SJCRH30 (cell line): Measurements from ENCODE around the gene CCDC7. TPM values are rescaled to one million over a fixed set of nuclear protein-coding genes. Genes with fewer than 3 reads are reported as not detected.
"Not testable (repeated sequence)": the region's sequence is repeated elsewhere in the genome, so short reads cannot be mapped to it uniquely, and the experiment has no call there.

Source experiments
- DNase-seq, 2 experiments: peaks; one replicate each; pipeline ENCODE4 v3.0.0-alpha.2; 2015 to 2020
- H3K27ac ChIP-seq: fragments of 250-450 bp; sonication (Bioruptor Pico); 2 replicates; pipeline ENCODE4 v1.5.1; 2020; ENCODE audit warnings: mild to moderate bottlenecking, moderate library complexity
- H3K27me3 ChIP-seq: fragments of 250-450 bp; sonication (Bioruptor Pico); 2 replicates; pipeline ENCODE4 v1.5.1; 2020; ENCODE audit warnings: mild to moderate bottlenecking, moderate library complexity
- H3K36me3 ChIP-seq: fragments of 250-450 bp; sonication (Bioruptor Pico); 2 replicates; pipeline ENCODE4 v1.5.1; 2020; ENCODE audit warnings: mild to moderate bottlenecking, moderate library complexity
- H3K4me1 ChIP-seq: fragments of 250-450 bp; sonication (Bioruptor Pico); 2 replicates; pipeline ENCODE4 v1.5.1; 2020; ENCODE audit warnings: mild to moderate bottlenecking, moderate library complexity
- H3K4me3 ChIP-seq: fragments of 250-450 bp; sonication (Bioruptor Pico); 2 replicates; pipeline ENCODE4 v1.5.1; 2020; ENCODE audit warnings: mild to moderate bottlenecking, moderate library complexity
- H3K9me3 ChIP-seq: fragments of 250-450 bp; sonication (Bioruptor Pico); replicated peaks from 2 replicates; pipeline ENCODE4 v1.5.1; 2020; ENCODE audit warnings: mild to moderate bottlenecking, moderate library complexity
- total RNA-seq: library from RNA; depleted of rRNA; stranded (reverse); fragments of >200 nt; shearing (Covaris generic); gene quantifications from 2 replicates; pipeline ENCODE4 v1.2.3, GENCODE V29; 2014

Gene CCDC7
- total RNA-seq, 1 experiment from 2014 or later = 12.0 TPM

DNA sequence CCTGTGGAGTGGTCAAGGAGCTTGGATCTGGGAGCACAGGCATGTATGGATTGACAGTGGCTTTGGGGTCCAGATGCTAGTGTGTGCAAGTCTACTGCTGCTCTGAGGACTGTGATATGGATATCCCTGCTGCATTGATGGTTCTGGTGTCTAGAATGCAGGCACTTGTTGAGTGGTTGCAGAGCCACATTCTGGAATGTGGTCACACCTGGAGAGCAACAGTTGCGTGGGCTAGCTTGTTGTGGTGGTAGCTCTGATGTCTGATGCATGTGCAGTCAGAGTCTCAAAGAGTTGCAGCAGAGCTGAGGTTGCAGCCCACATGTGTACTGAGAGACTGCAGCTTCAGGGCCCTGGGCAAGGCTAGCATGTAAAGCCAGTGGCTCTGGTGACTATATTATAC, 43.2 kb downstream of the CCDC7 start:
- Histone ChIP-seq H3K4me3 (no peak overlapping the region), H3K36me3 (no peaks in the 10 kb centered on the region), H3K27ac (no peak overlapping the region), H3K27me3 (no peaks in the 10 kb centered on the region), H3K9me3 (no peaks in the 10 kb centered on the region; the same call in 1 of the 2 replicates), H3K4me1 (no peaks in the 10 kb centered on the region)
- no peak for DNase-seq

DNA sequence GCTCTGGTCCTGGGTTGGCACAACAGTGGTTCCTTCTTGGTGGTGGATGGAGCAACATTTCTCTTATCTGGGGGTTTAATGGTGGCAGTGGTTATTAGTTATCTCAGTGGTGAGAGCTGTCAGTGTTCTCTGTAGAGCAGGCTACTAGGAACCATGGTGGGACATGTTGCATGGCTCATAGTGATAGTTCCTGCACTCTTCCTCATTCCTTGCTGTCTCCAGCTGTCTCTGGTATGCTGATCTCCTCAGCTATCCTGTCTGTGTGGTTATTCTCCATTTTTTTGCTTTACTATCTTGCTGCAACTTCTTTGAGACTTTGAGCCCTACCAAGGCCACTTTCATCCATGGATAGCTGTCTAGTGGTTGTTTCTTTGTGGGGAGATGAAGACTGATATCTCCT, 44.0 kb downstream of the CCDC7 start:
- no peak overlapping the region for H3K4me3 ChIP-seq
- no peaks in the 10 kb centered on the region for H3K27me3 ChIP-seq
- no peak overlapping the region for H3K27ac ChIP-seq
- H3K36me3 ChIP-seq = no peaks in the 10 kb centered on the region
- H3K4me1 ChIP-seq = no peaks in the 10 kb centered on the region
- DNase-seq = no peak
- H3K9me3 ChIP-seq = no peaks in the 10 kb centered on the region; the same call in 1 of the 2 replicates

DNA sequence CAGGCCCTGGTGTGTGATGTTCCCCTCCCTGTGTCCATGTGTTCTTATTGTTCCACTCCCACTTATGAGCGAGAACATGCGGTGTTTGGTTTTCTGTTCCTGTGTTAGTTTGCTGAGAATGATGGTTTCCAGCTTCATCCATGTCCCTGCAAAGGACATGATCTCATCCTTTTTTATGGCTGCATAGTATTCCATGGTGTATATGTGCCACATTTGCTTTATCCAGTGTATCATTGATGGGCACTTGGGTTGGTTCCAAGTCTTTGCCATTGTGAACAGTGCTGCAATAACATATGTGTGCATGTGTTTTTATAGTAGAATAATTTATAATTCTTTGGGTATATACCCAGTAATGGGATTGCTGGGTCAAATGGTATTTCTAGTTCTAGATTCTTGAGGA, 48.6 kb downstream of the CCDC7 start:
- H3K36me3 ChIP-seq, DNase-seq, H3K27me3 ChIP-seq: not testable (repeated sequence)

DNA sequence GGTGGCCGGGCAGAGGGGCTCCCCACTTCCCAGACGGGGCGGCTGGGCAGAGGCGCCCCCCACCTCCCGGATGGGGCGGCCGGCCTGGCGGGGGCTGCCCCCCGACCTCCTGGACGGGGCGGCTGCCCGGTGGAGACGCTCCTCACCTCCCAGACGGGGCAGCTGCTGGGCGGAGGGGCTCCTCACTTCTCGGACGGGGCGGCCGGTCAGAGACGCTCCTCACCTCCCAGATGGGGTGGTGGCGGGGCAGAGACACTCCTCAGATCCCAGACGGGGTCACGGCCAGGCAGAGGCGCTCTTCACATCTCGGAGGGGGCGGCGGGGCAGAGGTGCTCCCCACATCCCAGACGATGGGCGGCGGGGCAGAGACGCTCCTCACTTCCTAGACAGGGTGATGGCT, 54.2 kb downstream of the CCDC7 start:
- not testable (repeated sequence) for H3K27me3 ChIP-seq, H3K9me3 ChIP-seq, H3K27ac ChIP-seq, H3K4me1 ChIP-seq, H3K36me3 ChIP-seq, DNase-seq, H3K4me3 ChIP-seq

More for the DNA sequence above, 48.6 kb downstream of the CCDC7 start:
- not testable (repeated sequence) for H3K4me3 ChIP-seq, H3K9me3 ChIP-seq, H3K27ac ChIP-seq, H3K4me1 ChIP-seq

DNA sequence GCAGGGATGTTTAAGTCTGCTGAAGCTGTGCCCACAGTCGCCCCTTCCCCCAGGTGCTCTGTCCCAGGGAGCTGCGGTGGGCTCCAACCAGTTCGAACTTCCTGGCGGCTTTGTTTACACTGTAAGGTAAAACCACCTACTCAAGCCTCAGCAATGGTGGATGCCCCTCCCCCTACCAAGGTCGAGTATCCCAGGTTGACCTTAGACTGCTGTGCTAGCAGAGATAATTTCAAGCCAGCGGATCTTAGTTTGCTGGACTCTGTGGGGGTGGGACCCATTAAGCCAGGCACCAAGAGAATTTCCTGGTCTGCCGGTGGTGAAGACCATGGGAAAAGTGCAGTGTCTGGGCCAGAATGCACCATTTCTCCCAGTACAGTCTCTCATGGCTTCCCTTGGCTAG, 56.0 kb downstream of the CCDC7 start:
- H3K27me3 ChIP-seq = no peaks in the 10 kb centered on the region
- no peaks in the 10 kb centered on the region for H3K9me3 ChIP-seq
- H3K4me1 ChIP-seq = no peaks in the 10 kb centered on the region
- no peak overlapping the region for H3K27ac ChIP-seq
- no peak overlapping the region for H3K4me3 ChIP-seq
- DNase-seq = no peak
- H3K36me3 ChIP-seq = no peaks in the 10 kb centered on the region

DNA sequence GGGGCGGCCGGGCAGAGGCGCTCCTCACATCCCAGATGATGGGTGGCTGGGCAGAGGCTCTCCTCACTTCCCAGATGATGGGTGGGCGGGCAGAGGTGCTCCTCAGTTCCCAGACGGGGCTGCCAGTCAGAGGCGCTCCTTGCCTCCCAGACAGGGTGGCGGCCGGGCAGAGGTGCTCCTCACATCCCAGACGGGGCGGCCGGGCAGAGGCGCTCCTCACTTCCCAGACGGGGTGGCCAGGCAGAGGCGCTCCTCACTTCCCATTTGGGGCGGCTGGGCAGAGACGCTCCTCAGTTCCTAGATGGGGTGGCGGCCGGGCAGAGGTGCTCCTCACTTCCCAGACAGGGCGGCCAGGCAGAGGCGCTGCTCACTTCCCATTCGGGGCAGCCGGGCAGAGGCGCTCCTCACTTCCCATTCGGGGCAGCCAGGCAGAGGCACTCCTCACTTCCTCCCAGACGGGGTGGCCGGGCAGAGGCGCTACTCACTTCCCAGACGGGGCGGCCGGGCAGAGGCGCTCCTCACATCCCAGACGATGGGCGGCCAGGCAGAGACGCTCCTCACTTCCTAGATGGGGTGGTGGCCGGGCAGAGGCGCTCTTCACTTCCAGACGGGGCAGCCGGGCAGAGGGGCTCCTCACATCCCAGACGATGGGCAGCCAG, 60.0 kb downstream of the CCDC7 start:
- not testable (repeated sequence) for DNase-seq, H3K27me3 ChIP-seq, H3K4me1 ChIP-seq, H3K4me3 ChIP-seq, H3K27ac ChIP-seq, H3K36me3 ChIP-seq, H3K9me3 ChIP-seq

DNA sequence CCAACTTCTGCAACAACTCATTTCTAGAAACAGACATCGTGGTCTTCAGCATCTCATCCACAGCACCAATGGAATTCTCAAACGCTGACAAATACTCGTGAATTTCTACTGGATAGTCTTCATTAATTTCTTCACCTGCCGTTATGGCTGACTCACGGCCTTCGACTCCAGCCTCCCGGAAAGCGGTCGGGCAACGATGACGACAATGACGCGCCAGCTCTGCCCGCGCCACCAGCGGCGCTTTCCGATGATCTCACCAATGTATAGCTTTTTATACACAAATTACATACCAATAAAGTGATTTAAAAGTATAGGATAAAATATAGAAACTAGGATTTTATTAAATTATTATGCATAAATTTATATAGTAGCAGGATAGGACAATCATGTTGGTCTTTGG, 65.7 kb downstream of the CCDC7 start:
- H3K4me1 ChIP-seq = peaks cover 5% of the 10 kb centered on the region
- DNase-seq = no peak
- no peak overlapping the region for H3K27ac ChIP-seq
- H3K9me3 ChIP-seq = no peaks in the 10 kb centered on the region
- H3K36me3 ChIP-seq = no peaks in the 10 kb centered on the region
- no peak overlapping the region for H3K4me3 ChIP-seq
- H3K27me3 ChIP-seq = no peaks in the 10 kb centered on the region

DNA sequence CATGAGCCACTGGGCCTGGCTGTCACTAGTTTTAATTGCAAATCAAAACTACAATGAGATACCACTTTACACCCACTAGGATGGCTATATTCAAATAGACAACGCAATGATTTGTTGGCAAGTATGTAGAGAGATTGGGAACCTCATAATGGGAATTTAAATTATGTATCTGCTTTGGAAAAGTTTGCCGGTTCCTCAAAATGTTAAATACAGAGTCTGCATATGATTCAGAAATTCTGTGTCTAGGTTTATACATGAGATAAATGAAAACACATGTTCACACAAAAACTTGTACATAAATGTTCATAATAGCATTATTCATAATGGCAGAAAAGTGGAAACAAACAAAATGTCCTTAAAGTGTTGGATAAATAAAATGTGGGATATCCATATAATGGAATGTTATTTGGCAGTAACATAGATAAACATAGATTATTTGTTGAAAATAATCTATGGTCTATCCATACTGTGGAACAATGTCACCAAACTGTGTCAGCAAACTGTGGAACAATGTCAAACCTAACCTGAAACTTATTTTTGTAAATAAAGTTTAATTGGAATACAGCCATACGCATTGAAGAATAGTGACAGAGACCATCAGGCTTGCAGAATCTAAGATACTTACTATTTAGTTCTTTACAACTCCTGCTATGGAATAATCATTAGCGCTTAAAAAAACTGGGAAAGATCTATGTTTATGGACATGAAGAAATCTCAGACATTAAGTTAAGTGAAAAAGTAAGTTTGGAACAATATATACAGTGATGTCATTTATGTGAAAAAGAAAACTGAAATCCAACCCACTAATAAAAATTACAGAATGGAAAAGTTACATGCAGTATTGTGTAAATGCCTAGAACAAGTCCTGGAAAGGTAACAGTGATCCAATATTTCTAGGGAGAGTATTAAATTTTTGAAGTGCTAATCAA, 70.9 kb downstream of the CCDC7 start:
- no peaks in the 10 kb centered on the region for H3K27me3 ChIP-seq
- no peak for DNase-seq
- H3K9me3 ChIP-seq = peaks cover 9% of the 10 kb centered on the region; the same call in 1 of the 2 replicates
- H3K36me3 ChIP-seq = no peaks in the 10 kb centered on the region
- no peak overlapping the region for H3K4me3 ChIP-seq
- H3K27ac ChIP-seq = no peak overlapping the region
- peaks cover 5% of the 10 kb centered on the region for H3K4me1 ChIP-seq

DNA sequence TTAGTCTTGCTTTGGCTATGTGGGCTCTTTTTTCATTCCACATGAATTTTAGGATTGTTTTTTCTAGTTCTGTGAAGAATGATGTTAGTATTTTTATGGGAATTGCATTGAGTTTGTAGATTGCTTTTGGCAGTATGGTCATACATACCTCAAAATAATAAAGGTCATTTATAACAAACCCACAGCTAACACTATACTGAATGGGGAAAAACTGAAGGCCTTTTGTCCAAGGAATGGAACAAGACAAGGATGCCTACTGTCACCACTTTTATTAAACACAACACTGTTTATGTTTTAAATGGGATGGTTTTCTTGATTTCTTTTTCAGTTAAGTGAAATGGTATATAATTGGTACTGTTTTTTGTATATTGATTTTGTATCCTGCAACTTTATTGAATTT, 84.3 kb downstream of the CCDC7 start:
- no peaks in the 10 kb centered on the region for H3K27me3 ChIP-seq
- H3K36me3 ChIP-seq = no peaks in the 10 kb centered on the region
- H3K4me1 ChIP-seq = no peaks in the 10 kb centered on the region
- H3K9me3 ChIP-seq = peaks cover 4% of the 10 kb centered on the region; the same call in 1 of the 2 replicates
- no peak overlapping the region for H3K27ac ChIP-seq
- H3K4me3 ChIP-seq = no peak overlapping the region
- DNase-seq = no peak

DNA sequence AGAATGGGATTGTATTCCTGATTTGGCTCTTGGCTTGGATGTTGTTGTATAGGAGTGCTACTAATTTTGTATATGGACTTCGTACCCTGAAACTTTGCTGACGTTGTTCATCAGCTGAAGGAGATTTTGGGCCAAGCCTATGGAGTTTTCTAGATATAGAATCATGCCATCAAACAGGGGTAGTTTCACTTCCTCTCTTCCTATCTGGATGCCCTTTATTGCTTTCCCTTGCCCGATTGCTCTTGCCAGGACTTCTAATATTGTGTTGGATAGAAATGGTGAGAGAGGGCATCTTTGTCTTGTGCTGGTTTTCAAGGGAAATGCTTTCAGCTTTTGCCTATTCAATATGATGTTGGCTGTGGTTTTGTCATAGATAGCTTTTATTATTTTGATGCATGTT, 92.3 kb downstream of the CCDC7 start:
- peaks cover 4% of the 10 kb centered on the region; the same call in 1 of the 2 replicates for H3K9me3 ChIP-seq
- DNase-seq = no peak

DNA sequence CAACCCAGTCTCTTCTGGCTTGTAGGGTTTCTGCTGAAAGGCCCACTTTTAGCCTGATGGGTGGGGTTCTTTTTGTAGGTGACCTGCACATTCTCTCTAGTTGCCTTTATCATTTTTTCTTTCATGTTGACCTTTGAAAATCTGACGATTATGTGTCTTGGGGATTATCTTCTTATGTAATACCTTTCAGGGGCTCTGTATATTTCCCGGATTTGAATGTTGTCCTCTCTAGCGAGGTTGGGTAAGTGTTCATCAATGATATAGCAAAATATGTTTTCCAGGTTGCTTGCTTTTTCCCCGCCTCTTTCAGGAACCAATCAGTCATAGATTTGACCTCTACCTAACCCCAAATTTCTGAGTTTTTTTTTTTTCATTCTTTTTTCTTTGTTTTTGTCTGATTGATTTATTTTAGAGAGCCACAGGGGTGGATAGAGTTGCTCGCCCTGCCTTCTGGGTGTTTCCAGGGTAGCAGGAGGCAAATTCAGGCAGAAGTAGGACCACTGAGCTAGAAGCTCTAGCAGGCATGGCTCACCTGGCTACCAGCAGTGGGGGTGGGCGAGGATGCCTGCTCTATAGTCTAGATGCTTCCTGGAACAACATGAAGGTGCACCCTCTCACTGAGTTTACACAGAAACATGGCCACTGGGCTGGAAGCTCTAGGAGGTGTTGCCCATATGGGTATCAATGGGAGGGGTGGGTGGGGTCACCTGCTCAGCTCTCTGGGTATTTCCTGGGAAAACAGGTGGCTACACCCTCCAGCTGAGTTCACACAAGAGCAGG, 94.9 kb downstream of the CCDC7 start:
- Histone ChIP-seq H3K36me3 (no peaks in the 10 kb centered on the region), H3K27ac (no peak overlapping the region), H3K4me3 (no peak overlapping the region), H3K9me3 (no peaks in the 10 kb centered on the region), H3K27me3 (no peaks in the 10 kb centered on the region), H3K4me1 (no peaks in the 10 kb centered on the region)
- DNase-seq = no peak

More for the DNA sequence above, 92.3 kb downstream of the CCDC7 start:
- no peaks in the 10 kb centered on the region for H3K4me1 ChIP-seq
- H3K4me3 ChIP-seq = no peak overlapping the region
- H3K27ac ChIP-seq = no peak overlapping the region
- H3K36me3 ChIP-seq = no peaks in the 10 kb centered on the region
- no peaks in the 10 kb centered on the region for H3K27me3 ChIP-seq

DNA sequence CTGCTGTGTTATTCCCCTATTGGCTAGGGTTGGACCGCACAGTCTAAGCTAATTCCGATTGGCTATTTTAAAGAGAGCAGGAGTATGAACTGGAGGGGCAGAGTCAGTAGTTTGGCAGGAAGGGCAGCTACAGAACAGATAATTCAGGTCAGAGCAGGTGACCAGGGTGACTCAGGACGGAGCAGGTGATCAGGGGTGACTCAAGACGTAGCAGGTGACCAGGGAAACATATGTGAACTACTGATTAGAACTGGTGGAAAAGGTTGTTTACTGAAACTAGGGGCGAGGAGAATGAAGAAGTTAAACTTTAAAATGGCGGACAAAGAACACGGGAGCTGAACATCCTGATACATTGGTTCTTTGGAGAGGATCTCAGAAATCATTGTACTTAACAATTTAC, 102.3 kb downstream of the CCDC7 start:
- Histone ChIP-seq H3K27me3 (no peaks in the 10 kb centered on the region), H3K27ac (no peak overlapping the region), H3K4me3 (no peak overlapping the region), H3K4me1 (no peaks in the 10 kb centered on the region), H3K36me3 (no peaks in the 10 kb centered on the region), H3K9me3 (no peaks in the 10 kb centered on the region)
- DNase-seq = no peak

DNA sequence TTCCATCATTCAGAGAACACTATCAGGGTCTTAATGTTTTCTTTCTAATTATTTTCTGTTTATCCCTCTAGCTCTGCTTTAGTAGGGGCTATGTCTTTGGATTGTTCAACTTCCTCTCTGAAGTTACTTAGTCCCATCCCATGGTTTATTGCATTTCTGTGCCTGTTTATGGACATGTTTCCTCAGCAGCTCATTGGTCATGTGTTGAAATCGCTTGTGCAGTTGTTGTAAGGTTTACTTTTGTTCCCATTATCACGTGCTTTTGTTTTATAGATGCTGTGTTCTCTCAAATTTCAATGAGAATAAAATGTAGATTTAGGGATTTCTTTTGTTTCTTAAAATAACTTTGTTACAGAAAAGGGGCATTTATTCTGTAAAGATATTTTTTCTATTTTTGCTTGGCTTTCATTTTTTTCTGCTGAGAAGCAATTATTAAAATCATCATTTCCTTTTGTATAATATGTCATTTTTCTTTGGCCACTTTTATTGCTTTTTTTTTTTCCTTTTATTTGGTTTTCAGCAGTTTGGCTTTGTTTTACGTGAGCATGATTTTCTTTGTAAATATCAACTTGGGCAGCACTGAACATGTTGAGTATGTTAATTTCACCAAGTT, 110.9 kb downstream of the CCDC7 start:
- Histone ChIP-seq H3K27ac (no peak overlapping the region), H3K9me3 (no peaks in the 10 kb centered on the region), H3K4me1 (no peaks in the 10 kb centered on the region), H3K4me3 (no peak overlapping the region), H3K36me3 (no peaks in the 10 kb centered on the region), H3K27me3 (no peaks in the 10 kb centered on the region)
- DNase-seq = no peak

DNA sequence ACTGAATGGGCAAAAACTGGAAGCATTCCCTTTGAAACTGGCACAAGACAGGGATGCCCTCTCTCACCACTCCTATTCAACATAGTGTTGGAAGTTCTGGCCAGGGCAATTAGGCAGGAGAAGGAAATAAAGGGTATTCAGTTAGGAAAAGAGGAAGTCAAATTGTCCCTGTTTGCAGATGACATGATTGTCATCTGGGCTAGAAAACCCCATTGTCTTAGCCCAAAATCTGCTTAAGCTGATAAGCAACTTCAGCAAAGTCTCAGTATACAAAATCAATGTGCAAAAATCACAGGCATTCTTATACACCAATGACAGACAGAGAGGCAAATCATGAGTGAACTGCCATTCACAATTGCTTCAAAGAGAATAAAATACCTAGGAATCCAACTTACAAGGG, 116.8 kb downstream of the CCDC7 start:
- H3K27ac ChIP-seq, H3K27me3 ChIP-seq, H3K4me3 ChIP-seq, H3K9me3 ChIP-seq, H3K36me3 ChIP-seq, DNase-seq, H3K4me1 ChIP-seq: not testable (repeated sequence)
